ENCODE data around the gene TFG.

TFG gene

DNA sequence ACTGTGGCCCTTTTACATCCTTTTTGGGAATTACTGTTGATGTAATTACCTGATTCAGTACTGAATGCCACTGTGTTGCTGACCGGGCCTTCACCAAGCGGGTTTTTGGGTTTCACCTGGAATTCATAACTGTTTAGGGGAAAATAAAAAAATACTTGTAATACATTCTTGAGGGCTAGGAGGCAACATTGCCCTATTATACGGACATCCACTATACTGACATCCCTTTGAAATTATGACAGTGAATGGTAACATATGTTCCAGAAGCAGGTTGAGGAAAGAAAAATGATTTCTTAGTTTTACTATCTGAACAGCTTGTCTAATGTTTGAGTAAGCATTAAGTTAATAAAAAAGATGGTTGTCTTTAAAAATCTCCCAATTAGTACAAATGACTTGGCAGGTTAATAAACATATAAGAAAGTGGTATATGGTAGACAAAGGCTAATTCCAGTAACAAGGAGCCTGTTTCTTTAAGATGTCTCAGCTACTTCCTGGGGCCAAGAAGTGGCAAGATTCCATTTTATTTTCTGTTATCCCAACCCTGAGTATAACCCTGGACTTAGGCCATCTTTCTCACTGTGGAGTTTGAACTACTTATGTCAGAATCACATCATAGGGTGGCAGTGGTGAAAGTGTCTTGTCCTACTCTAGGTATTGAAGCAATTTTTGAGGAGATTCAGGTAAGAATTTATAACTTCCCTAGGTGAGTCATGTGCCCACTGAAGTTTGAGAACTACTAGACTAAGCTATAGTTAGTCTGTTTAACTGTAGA, 45.5 kb downstream of the TFG start:
- no peak for DNase-seq

DNA sequence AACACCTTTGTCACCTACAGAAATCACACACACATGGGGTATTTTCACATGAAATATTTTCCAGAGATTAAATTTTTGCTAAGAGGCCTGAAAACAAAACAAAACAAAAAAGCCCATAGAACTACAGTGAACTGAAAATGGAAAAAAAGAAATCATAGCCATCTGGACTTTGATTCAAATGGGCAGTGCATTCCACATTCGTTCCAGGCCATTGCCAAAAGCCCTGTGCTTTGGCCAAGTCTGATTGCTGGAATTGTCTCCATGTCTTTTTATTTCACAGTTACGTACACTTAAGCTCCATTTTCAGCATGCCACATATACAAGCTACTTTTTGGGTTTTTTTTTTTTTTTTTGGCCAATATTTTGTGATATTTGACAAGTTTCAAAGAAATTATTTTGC, 47.1 kb downstream of the TFG start:
- no peak for DNase-seq

DNA sequence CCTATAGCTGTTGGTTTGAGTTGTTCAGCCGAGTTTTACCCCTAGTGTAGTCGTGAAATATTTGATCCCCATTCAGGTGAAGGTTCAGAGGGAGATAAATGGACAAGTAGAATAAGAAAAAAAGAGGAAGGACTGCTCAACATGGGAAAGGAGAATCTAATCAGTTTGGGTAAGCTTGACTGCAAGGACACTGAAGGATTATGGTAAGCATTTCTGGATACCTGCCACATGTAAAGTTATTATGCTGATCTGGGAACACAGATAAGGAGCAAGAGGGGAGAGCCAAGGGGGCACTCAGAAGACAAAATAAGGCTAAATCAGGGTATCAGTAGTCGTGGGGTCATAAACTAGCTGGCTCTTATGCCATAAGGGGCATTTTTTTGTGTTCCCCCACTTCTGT, 49.9 kb downstream of the TFG start:
- no peak for DNase-seq

DNA sequence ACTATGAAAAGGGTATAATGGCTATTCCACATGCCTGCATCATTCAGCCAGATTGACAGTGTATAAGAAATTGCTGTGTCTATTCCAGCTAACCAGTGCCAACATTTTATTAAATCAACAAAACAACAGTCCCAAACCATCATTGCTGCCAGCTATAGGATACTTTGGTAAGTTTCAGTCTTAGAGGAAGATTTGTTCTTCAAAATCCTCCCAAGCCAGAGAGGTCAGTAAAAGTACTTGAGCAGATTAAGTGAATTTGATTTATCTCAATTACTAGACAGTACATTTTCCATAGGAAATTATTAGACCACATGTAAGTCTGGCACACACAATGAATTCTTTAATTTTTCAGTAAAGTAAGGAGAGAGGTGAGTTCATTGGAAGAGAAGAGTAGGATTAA, 50.7 kb downstream of the TFG start:
- no peak for DNase-seq

DNA sequence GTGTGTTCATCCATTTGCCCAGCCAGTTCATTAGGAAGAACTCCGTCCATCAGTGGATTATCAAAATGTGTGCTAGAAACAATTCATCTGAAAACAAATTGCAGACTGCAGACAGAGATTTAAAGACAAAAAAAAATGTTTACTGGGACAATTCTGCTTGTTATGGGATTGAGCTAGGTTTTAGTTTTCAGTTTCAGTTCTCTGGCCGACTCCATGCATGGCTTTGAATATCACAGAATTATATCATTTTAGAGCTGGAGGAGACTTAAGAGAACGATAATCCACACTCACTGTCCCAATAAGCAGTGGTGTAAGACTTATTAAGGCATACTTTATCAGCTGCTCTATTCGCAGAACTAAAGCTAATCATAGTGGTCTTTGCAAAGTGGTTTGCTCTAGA, 51.1 kb downstream of the TFG start:
- no peak for DNase-seq

DNA sequence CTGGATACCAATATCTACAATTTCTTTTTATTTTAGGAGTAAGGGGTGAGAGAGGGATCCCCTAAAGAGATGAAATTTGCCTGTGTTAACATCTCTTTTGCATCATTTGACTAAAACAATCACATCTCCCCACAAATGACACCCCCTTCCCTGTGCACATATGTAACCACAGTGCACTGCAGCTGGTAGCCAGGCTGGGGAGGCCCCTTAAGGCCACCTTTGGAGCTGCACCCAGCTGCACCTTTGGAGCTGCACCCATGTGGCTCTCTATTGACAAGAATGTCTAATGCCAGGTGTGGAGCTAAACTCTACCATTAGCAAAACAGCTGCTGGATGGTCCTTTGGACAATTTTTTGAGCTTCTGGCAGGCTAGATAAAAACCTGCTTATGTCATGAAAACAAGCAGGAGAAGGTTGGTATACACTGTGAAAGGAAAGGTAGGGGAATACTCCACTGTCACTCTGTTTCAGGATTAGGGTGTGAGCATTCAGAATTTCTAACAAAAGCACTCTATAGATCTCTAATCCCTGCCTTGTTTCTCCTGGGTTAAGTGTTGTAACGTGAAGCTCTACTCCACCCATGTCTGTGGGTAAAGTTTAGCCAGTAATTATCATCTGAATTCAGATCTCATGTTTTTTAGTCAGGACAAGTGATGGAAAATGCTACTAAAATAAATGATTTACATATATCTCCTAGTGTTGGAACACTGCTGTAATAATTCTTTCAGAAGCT, 52.1 kb downstream of the TFG start:
- no peak for DNase-seq

DNA sequence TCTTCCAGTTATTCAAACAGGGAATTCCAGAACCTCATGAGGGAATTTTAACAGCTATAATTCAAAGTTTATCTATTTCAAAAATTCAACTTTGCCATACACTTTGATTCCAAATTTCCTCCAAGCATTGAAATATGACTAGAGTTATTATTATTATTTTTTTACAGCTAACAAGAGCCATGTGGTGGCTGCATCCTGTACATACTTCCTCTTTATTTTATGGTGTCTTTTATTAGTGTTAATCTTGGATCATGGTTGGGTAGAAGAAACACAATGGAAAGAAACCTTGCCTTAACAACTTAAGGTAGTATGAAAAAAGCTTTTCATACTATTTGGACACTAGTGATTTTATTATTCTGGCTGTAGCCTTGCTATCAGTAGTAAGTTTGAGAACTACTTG, 52.7 kb downstream of the TFG start:
- no peak for DNase-seq

DNA sequence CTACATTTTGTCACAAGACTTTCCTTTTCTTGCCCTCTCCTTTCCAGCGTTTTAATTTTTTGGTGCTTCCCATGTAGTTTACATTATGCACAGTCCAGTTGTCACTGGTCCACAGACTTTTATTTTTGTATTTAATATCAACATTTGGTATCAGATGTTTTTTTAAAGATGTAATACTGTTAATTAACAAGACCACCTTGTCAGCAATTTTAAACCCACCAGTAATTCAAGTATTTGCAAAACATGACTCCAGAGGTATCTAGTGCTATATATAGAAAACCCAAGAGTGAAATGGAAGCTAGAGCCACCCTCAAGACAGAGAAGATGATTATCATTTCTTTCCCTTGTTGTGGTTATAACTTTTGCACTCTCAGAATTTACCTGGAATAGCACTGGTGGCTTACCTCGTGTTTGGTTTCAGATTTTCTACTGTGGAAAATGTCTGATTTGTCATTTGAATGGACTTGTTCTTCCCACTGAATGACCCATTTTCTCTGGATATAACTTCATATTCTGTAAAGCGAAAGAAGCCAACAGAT, 56.2 kb downstream of the TFG start:
- DNase-seq: no peak

DNA sequence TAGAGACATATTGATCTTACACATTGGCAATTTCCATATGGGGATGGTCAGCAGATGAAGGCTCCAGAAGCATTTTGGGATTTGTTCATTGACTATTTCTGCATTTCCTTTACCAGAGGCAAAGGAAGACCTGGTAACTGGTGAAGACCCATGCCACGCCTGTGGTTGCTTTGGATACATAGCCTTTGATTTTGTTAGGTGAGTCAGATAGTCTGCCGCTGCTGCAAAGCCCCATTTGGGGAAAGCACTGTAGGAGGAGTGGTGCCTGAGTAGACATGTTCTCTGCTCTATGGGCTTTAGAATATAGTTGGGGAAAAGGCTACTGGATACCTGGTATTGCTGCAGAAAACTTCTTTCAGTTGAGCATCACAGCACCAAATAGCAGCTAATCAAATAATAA, 56.8 kb downstream of the TFG start:
- no peak for DNase-seq

DNA sequence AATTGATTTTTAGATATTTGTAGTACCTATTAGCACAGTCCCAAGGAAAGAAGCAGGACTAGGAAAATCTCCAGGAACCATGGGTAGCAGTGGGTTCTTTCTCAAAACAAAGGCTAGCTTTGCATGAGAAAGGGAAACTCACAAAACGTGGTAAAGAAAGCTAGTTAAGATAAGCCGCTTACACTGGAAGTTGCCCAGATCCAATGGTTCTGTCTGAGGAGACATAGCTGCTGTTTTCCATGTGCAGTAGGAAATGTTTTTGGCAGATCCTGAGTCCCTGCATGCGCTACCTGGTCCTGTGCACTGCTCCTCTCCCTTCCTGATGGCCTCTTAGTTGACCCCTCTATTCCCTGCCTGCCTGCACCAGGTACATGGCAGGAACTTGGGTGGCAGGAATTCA, 60.4 kb downstream of the TFG start:
- DNase-seq: no peak

DNA sequence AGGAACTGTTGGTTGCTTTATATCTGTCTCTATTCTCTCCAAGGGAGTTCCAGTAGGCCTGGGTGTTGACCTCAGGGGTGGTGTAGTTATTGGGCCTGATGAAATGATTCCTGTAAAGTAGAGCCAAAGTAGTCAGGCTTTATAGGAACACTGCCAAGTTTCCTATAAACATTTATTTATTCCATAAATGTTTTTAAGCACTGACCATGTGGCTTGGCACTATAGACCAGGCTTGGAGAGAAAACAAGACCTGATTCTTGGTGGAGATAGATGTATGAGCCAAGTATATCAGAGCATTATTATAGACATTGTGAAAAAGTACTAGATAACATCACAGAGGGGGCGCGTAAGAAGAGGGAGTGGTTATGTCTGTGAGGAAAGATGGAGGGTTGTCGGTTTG, 65.9 kb downstream of the TFG start:
- DNase-seq: no peak

DNA sequence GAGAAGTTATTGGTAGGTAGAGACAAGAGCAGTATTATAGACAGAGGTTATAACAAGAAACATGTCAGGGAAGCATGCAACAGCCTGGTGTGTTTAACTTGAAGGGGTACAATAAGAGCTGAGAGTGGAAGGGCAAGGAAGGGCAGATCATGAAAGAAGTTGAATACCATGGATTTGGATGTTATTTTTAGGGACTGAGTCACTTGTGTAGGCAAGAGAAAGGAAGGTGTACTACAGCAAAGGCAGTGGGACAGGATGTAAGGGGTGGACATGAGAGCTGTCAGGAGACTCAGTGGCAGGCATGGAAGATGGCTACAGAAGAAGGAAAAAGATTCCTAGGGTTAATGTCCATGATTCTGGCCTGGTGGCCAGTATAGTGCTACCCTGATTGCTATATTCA, 66.4 kb downstream of the TFG start:
- no peak for DNase-seq

DNA sequence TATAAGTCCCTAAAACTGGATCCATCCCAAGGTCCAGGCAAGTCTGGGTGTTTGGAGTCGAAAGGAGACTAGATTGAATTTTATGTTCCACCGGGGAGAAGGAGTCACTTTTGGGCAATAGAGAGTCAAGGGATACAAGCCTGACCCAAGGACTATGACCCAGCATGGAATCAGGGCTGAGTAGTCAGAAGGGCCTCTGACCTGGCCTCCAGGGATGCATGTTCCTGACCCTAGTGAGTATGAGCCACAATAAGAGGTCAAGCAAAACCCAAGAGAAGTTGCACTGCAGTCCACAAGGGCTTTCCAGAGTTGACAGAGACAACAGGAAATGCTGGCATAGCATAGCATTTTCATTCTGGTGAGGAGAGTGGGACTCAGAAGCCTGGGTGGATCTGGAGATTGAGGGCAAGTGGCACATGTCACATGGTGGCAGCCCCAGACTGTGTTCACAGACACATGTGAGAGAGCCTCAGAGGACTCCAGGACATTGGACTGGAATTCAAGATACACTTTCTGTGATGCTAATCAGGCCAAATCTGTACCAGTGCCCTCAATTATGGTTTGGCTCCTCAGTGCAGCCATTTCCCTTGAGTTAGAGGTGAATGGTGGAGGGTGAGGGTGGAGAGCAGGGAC, 66.9 kb downstream of the TFG start:
- no peak for DNase-seq

DNA sequence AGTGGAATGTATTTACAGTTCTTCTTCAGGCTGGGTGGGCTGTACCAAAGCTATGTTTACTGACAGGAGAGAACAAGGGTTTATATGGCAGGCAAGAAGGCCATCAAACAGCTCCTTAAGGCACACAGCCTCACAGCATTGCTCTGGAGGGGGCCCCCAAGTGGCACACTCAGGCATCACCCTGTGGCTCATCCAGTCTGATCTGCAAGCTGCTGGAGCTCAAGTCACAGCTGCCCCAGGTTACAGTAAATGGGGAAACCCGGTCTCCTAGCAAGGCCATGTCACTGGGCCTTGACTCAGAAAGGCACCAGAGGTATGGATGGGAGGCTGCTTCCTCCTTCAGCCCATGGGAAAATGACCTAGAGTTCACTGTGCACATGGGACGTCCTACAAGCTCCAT, 67.5 kb downstream of the TFG start:
- no peak for DNase-seq

DNA sequence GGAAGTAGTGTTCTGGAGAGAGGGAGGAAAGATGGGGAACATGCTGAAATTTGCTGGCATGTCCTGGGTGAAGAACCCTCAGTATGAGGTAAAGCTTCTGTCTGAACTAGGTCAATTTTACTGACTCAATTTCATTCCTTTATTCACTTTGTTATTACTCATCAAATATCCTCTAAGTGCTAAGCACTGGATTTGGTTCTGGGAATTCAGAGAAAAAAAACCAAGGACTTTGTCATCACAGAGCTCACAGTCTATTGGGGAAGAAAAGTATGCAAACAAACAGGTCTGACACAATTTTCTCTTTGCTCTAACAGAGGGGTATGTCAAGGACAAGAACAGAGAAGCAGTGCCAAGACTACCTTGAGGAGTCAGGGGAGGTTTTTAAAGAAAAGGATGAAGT, 68.0 kb downstream of the TFG start:
- DNase-seq: no peak

DNA sequence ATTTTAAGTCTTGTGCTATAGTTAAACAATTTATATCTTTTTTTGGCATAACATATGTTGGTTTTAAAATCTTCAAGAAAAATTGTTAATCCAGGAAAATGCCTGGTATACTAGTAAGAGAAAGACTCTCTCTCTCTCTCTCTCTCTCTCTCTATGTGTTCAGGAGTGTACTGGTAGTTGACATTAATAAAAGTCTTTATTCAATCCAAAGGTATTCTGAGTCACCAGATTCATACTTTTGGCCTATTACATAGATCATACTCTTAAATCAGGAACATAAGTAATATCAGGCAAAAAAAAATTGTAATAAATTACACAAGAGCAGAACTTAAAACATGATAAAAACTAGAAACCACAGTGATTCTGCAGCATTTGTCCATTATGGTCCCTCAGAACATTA, 70.2 kb downstream of the TFG start:
- DNase-seq: no peak

DNA sequence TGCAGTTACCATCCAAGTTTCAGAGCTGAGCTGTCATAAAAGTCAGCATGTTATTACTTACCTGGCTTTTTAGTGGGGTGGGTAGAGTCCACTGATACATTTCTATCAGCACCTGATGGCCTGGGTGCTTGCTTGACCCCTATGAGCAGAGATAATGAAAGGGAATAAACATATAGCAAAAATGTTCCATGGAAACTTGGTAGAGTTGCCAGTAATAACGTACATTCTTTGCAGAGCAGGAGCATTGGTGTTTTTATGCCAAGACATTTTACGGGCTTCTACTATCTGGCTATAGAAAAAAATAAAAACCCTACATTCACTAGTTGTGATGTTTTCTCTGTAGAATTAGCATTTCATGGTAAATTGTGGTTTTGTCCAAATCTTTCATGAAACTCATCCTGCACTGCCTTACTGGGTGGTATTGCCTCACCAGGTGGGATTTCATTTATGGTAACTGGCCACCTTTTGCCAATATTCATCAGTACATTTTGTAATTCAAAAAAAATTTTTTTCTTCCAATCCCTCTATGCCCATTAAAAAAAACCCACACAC, 70.9 kb downstream of the TFG start:
- no peak for DNase-seq

DNA sequence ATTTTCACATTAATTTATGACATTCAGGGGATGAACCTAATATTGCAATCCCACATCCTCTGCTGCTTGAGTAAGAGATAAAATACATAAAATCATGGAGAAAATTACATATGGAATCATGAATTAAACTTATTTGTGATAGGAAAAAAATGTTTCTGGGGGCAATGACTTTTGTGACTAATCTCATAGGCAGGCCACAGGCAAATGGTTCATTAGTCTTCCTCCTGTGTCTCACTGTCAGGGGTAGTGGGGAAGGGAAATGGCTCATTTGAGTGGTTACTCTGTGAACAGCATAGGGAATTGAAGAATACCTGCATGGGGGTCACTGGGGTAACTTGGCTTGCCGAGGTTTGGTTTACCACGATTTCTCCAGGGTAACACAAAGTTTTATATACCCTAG, 72.0 kb downstream of the TFG start:
- no peak for DNase-seq

DNA sequence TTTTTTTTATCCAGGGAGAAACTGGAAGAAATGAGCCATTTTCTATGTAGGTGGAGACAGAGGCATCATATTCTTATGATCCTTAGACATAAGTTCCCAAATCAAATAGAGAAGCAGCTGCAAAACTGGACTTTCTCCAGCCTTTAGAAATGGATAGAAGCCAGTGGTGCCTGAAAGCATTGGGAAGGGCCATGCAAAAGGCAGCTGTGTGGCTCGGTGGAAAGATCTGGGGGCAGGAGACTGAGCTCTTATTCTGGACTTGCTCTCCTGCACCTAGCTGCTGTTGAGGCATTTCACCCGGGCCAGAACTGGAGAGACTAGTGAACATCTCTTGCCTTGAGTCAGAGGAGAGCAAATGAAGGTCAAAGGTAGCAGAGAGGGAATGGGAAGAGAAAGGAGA, 73.1 kb downstream of the TFG start:
- DNase-seq: no peak

DNA sequence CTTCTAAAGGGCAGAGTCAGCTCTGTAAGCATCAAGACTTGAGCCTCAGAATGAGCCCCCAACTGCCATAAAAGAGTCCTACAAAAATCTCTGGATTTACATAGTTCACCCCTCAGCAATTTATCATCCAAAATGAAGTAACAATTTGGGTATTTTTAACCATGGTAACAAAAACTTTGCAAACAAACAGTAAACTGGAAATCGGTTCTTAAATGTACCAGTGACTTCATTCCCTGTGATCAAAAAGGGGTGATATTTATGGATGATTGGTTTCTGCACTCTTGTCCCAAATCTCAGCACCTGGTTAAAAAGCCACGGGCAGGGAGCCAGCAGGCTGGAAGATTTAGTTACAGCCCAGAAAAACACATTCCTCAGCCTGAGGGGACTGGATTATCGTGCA, 73.6 kb downstream of the TFG start:
- DNase-seq: no peak

DNA sequence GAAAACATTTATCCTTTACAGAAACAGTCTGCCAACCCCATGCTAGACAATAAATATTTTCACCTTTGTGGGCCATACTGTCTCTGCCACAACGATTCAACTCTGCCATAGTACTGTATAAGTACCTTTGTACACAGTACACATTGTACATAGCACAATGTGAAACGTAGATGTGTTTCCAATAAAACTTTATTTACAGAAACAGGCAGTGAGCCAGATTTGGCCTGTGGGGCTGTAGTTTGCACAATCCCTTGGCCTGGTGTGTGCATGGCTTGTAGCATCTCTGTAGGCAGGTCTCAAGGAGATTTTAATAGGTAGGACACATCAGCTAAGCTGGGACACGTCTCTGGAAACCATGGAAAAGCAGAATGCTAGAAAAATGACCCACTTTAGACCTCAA, 74.3 kb downstream of the TFG start:
- no peak for DNase-seq

DNA sequence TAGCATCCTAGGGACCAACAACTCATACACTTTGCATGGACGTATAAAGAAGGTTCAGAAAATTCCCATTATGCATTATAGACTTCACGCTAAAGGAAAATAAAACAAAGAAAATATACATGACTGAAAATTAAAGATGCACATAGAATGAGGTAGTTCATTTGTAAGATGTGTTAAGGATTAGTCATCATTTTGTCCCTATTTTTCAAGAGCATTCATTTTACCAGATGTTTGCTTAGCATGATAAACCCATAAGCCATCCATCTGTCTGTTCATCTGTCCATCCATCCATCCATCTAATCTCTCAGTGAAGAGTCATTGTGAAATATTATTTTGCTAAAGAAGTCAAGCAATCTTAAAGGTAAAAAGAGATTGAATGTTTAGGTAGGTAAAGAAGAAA, 80.3 kb downstream of the TFG start:
- no peak for DNase-seq

DNA sequence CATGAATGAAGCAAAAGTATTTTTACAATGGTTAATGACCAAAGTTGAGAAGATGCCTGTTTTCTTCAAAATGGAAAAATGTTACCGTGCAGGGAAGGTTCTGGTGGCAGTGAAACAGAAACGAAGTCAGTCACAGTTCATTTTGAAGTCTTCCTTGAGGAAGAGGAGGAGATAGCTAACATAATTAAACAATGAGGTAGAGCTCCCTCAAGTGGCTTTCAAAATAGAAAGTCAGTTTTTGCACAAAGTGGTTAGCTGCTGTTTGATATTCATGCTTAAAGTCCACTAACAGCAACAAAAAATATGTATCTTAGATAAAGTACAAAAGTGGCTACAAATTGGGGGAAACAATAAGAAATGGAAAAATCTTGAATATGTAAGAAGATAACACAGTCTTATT, 87.3 kb downstream of the TFG start:
- DNase-seq: no peak

Data from hypothalamus (tissue), 51 donors.